WTC11 (cell line): ENCODE data around the gene APBA1. TPM values are rescaled to one million over a fixed set of nuclear protein-coding genes. Genes with fewer than 3 reads are reported as not detected.

Experiments
- ATAC-seq: fragments of 200-7000 bp; cut with Tn5 transposase; 2 replicates; pipeline ENCODE4 v1.10.0; 2021; ENCODE audit warnings: mild to moderate bottlenecking, moderate library complexity
- CTCF ChIA-PET: fragments of 300-600 bp; sonication (Branson Sonifier 250); formaldehyde crosslinking; loops from one replicate; lab custom pipeline; 2021; ENCODE audit warnings: antibody characterized with exemption; lab: Charles Lee
- POLR2A ChIA-PET: fragments of 350-600 bp; sonication (Branson Sonifier 250); formaldehyde crosslinking; loops from one replicate; lab custom pipeline; 2021; ENCODE audit warnings: antibody characterized with exemption; lab: Charles Lee
- DNase-seq: peaks from one replicate; pipeline ENCODE4 v3.0.0; 2021; ENCODE audit warnings: low spot score
- H3K27ac Mint-ChIP-seq: 2 replicates; pipeline ENCODE4 v1.8.0; 2021; ENCODE audit warnings: mixed read lengths
- H3K27me3 Mint-ChIP-seq: 2 replicates; pipeline ENCODE4 v1.8.0; 2021; ENCODE audit warnings: low read depth, mild to moderate bottlenecking, moderate library complexity, mixed read lengths
- H3K36me3 Mint-ChIP-seq: 2 replicates; pipeline ENCODE4 v1.8.0; 2021; ENCODE audit warnings: mixed read lengths
- H3K4me1 Mint-ChIP-seq: 2 replicates; pipeline ENCODE4 v1.8.0; 2022; ENCODE audit warnings: mixed read lengths
- H3K4me3 Mint-ChIP-seq: 2 replicates; pipeline ENCODE4 v1.8.0; 2021; ENCODE audit warnings: mild to moderate bottlenecking, moderate library complexity, mixed read lengths
- H3K9me3 Mint-ChIP-seq: 2 replicates; pipeline ENCODE4 v1.8.0; 2021; ENCODE audit warnings: mixed read lengths
- ARID4B ChIP-seq: sonication (generic); formaldehyde crosslinking; IDR thresholded peaks from 2 replicates; pipeline ENCODE4 v1.8.0; 2023; ENCODE audit warnings: missing genetic modification reagents, mild to moderate bottlenecking, borderline replicate concordance
- CBFB ChIP-seq: sonication (generic); formaldehyde crosslinking; IDR thresholded peaks from 2 replicates; pipeline ENCODE4 v1.8.1; 2022; ENCODE audit warnings: mild to moderate bottlenecking, low read depth, missing genetic modification reagents
- CTCF ChIP-seq: fragments of 200-600 bp; IDR thresholded peaks from 2 replicates; pipeline ENCODE4 v1.8.0; 2022; ENCODE audit warnings: antibody characterized with exemption
- ELF4 ChIP-seq: sonication (generic); formaldehyde crosslinking; IDR thresholded peaks from 2 replicates; pipeline ENCODE4 v1.8.1; 2022; ENCODE audit warnings: low read depth, mild to moderate bottlenecking, moderate library complexity, missing genetic modification reagents
- EMX1 ChIP-seq: fragments of 250-450 bp; sonication (Bioruptor Pico); IDR thresholded peaks from 2 replicates; pipeline ENCODE4 v1.8.0; 2021; ENCODE audit warnings: mild to moderate bottlenecking
- IRF1 ChIP-seq: sonication (generic); formaldehyde crosslinking; IDR thresholded peaks from 2 replicates; pipeline ENCODE4 v1.8.0; 2023; ENCODE audit warnings: missing genetic modification reagents
- NFE2L1 ChIP-seq: sonication (generic); formaldehyde crosslinking; IDR thresholded peaks from 2 replicates; pipeline ENCODE4 v1.8.1; 2023; ENCODE audit warnings: missing genetic modification reagents
- NR2C2 ChIP-seq: sonication (generic); formaldehyde crosslinking; IDR thresholded peaks from 2 replicates; pipeline ENCODE4 v1.8.0; 2022; ENCODE audit warnings: mild to moderate bottlenecking, missing genetic modification reagents
- OVOL2 ChIP-seq: fragments of 250-450 bp; sonication (Bioruptor Pico); IDR thresholded peaks from 2 replicates; pipeline ENCODE4 v1.9.0; 2021; ENCODE audit warnings: mild to moderate bottlenecking, borderline replicate concordance
- PRRX2 ChIP-seq: fragments of 250-450 bp; sonication (Bioruptor Pico); IDR thresholded peaks from 2 replicates; pipeline ENCODE4 v1.8.0; 2021; ENCODE audit warnings: mild to moderate bottlenecking
- SMAD3 ChIP-seq: sonication (generic); formaldehyde crosslinking; IDR thresholded peaks from 2 replicates; pipeline ENCODE4 v1.8.0; 2022; ENCODE audit warnings: missing genetic modification reagents, mild to moderate bottlenecking, borderline replicate concordance
- TEAD4 ChIP-seq: sonication (generic); formaldehyde crosslinking; IDR thresholded peaks from 2 replicates; pipeline ENCODE4 v1.8.0; 2022; ENCODE audit warnings: mild to moderate bottlenecking, missing genetic modification reagents
- USF2 ChIP-seq: sonication (generic); formaldehyde crosslinking; IDR thresholded peaks from 2 replicates; pipeline ENCODE4 v1.8.1; 2023; ENCODE audit warnings: mild to moderate bottlenecking, missing genetic modification reagents, moderate library complexity
- ZMAT4 ChIP-seq: fragments of 250-450 bp; sonication (Bioruptor Pico); IDR thresholded peaks from 2 replicates; pipeline ENCODE4 v1.9.0; 2021; ENCODE audit warnings: mild to moderate bottlenecking
- ZNF219 ChIP-seq: sonication (generic); formaldehyde crosslinking; IDR thresholded peaks from 2 replicates; pipeline ENCODE4 v1.8.0; 2023; ENCODE audit warnings: missing genetic modification reagents, mild to moderate bottlenecking, borderline replicate concordance
- ZNF317 ChIP-seq: sonication (generic); formaldehyde crosslinking; IDR thresholded peaks from 2 replicates; pipeline ENCODE4 v1.8.1; 2023; ENCODE audit warnings: low read depth, mild to moderate bottlenecking, moderate library complexity, missing genetic modification reagents, borderline replicate concordance
- ZNF416 ChIP-seq: fragments of 250-450 bp; sonication (Bioruptor Pico); IDR thresholded peaks from 2 replicates; pipeline ENCODE4 v1.9.0; 2021; ENCODE audit warnings: mild to moderate bottlenecking, inconsistent platforms
- ZNF512 ChIP-seq: sonication (generic); formaldehyde crosslinking; IDR thresholded peaks from 2 replicates; pipeline ENCODE4 v1.8.1; 2022; ENCODE audit warnings: missing genetic modification reagents, borderline replicate concordance
- total RNA-seq: library from RNA; stranded (reverse); gene quantifications from 3 replicates; pipeline ENCODE4 v1.2.3, GENCODE V29; 2021

APBA1 gene
- total RNA-seq, 1 experiment from 2014 or later = 0.94 TPM

GRCh38 chr9:69515810-69516209 is 156.4 kb downstream of the APBA1 start:
- no peak for ATAC-seq
- Mint-ChIP-seq H3K4me3 (no peak overlapping the region), H3K9me3 (no peaks in the 10 kb centered on the region), H3K4me1 (peaks cover 11% of the 10 kb centered on the region), H3K27ac (no peak overlapping the region), H3K36me3 (no peaks in the 10 kb centered on the region), H3K27me3 (no peaks in the 10 kb centered on the region)
- POLR2A ChIA-PET = no interaction called here
- DNase-seq = no peak
- CTCF ChIA-PET = no interaction called here
- TF ChIP-seq CTCF (no peak), ZNF416 (CRISPR knock-in tag) (no peak), ELF4 (CRISPR knock-in tag) (no peak), ZMAT4 (CRISPR knock-in tag) (no peak), TEAD4 (no peak), ZNF317 (CRISPR knock-in tag) (no peak), ZNF219 (CRISPR knock-in tag) (no peak), ZNF512 (CRISPR knock-in tag) (no peak), OVOL2 (CRISPR knock-in tag) (no peak), EMX1 (no peak), NR2C2 (CRISPR knock-in tag) (no peak), ARID4B (no peak), PRRX2 (CRISPR knock-in tag) (no peak), SMAD3 (CRISPR knock-in tag) (no peak), USF2 (no peak), IRF1 (CRISPR knock-in tag) (no peak), NFE2L1 (no peak), CBFB (CRISPR knock-in tag) (no peak)
